NCI-H1436 treated with DMSO at 0.1 percent for 48 hours (cell line): ENCODE measurements around the gene OR51B2.
"Not testable (repeated sequence)": the region's sequence is repeated elsewhere in the genome, so short reads cannot be mapped to it uniquely, and the experiment has no call there.

Experiments
- DNase-seq: peaks from one replicate; lab custom pipeline; 2025; lab: John Stamatoyannopoulos, UW

Gene OR51B2

GRCh38 chr11:5310423-5310822 lies 13.7 kb downstream of the OR51B2 start:
- DNase-seq = no peak

- no peak for DNase-seq
Measured at GRCh38 chr11:5307256-5308019, 16.7 kb downstream of the OR51B2 start.

- no peak for DNase-seq
Measured at GRCh38 chr11:5304046-5304445, 20.1 kb downstream of the OR51B2 start.

DNA sequence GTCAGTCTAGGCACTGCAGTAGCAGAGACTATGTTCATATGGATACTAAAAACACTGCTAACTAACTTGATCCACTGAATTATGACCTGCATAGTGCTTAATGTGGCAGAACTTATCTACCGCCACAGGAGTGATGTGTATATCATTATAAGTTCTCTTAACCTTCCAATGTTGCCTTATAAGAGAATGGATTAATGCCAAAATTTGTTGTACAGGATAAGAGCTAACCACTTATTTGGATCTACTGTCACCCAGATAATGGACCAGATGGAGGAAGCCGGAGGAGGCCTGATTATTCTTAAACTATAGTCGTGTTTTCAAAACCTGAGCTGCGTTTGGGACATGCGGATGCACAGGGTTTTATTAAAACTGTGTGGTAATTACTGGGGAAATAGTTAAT lies 20.5 kb downstream of the OR51B2 start:
- DNase-seq = no peak

- no peak for DNase-seq
Measured at GRCh38 chr11:5301846-5302245, 22.3 kb downstream of the OR51B2 start, which contains the start of gene OR51B4. OR51B4 (minus strand) TSS chr11:5301946; CDS start chr11:5301946, 0 bp downstream.

GRCh38 chr11:5300251-5300650 lies 23.8 kb downstream of the OR51B2 start:
- no peak for DNase-seq

- no peak for DNase-seq
Measured at GRCh38 chr11:5298451-5298850, 25.6 kb downstream of the OR51B2 start.

GRCh38 chr11:5297721-5298323 lies 26.3 kb downstream of the OR51B2 start:
- no peak for DNase-seq

DNA sequence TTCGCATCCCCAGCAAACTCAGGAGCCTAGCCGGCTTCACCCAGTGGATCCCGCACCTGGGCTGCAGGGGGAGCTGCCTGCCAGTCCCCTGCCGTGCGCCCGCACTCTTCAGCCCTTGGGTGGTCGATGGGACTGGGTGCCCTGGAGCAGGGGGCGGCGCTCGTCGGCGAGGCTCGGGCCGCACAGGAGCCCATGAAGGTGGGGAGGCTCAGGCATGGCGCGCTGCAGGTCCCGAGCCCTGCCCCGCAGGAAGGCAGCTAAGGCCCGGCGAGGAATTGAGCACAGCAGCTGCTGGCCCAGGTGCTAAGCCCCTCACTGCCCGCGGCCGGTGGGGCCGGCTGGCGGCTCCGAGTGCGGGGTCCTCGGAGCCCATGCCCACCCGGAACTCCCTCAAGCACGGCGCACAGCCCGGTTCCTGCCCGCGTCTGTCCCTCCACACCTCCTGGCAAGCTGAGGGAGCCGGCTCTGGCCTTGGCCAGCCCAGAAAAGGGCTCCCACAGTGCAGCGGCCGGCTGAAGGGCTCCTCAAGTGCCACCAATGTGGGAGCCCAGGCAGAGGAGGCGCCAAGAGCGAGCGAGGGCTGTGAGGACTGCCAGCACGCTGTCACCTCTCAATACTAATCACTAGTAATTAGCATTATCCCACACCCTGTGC lies 29.6 kb downstream of the OR51B2 start:
- DNase-seq = not testable (repeated sequence)

- no peak for DNase-seq
Measured at GRCh38 chr11:5293028-5293427, 31.1 kb downstream of the OR51B2 start.

DNA sequence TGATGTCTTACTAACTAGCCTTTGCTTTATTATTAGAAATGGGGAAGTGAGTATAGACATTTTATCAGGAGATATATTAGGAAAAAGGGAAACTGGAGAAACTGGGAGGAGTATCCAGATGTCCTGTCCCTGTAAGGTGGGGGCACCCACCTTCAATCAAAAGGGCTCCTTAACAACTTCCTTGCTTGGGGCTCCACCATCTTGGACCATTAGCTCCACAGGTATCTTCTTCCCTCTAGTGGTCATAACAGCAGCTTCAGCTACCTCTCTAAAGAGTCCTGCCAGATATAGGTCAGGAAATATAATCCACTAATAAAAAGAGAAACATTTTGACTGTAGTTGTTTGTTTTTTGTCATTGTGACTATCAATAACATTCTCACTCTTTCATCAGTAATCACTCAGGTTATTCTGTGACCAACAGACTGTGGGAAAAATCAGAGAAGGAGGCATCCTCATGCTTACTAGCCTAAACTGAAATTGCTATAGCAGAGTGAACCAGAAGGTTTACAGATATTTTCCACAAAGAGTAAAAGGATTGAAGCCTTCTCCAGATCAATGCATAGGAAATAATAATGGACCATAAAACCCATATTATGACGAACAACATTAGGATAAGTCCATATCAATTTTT lies 32.8 kb downstream of the OR51B2 start:
- DNase-seq = no peak

DNA sequence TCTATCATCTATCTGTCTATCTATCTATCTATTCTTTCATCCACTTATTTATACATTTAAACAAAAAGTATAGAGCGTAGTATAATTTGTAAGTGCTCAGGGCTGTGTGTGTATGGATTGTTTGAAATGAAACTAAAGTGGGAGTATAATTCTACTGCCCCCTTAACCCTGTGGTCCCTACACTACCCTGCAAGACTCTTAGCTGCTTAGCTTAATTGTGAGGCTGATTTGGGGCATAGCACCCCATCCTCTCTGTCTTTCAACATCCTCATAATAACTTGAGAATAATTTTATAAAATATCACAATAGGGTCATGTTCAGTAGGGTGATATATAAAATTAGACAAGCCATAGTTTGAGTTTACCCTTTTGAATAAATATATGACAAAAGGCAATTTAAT lies 34.0 kb downstream of the OR51B2 start:
- no peak for DNase-seq

DNA sequence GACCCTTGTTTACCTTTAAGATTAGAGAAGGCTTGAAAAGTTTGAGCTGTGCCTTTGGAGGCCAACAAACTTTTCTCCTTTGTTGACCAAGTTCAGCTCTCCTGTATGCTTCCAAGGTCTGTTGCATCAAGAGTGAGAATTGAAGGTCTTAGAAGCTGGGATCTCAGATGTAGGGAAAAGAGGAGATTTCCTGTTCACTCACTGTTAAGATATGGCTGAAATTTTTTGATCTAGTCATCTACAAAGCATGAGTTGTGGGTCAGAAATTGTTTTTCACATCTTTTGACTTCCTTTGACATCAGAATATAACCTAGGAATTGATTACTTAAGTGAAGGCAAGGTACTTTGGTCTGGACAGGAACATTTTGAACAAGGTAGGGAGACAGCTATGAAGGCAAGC lies 34.4 kb downstream of the OR51B2 start:
- DNase-seq = no peak

DNA sequence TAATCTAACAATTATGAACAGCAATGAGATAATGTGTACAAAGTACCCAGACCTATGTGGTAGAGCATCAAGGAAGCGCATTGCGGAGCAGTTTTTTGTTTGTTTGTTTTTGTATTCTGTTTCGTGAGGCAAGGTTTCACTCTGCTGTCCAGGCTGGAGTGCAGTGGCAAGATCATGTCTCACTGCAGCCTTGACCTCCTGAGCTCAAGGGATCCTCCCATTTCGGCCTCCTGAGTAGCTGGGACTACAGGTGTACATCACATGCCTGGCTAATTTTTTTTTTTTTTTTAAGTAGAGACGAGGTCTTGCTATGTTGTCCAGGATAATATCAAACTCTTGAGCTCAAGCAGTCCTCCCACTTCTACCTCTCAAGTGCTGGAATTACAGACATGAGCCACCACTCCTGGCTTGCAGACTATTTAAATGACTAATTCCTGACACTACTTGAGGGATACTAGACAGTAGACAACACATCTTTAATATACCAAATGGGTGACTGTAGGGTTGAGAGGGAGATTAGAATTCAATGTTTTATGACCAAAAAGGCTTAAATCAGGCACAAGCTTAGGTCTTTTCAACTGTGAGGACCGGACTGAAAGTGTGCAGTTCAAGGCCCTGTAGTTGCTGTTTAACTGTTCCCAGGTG lies 35.1 kb downstream of the OR51B2 start:
- no peak for DNase-seq

DNA sequence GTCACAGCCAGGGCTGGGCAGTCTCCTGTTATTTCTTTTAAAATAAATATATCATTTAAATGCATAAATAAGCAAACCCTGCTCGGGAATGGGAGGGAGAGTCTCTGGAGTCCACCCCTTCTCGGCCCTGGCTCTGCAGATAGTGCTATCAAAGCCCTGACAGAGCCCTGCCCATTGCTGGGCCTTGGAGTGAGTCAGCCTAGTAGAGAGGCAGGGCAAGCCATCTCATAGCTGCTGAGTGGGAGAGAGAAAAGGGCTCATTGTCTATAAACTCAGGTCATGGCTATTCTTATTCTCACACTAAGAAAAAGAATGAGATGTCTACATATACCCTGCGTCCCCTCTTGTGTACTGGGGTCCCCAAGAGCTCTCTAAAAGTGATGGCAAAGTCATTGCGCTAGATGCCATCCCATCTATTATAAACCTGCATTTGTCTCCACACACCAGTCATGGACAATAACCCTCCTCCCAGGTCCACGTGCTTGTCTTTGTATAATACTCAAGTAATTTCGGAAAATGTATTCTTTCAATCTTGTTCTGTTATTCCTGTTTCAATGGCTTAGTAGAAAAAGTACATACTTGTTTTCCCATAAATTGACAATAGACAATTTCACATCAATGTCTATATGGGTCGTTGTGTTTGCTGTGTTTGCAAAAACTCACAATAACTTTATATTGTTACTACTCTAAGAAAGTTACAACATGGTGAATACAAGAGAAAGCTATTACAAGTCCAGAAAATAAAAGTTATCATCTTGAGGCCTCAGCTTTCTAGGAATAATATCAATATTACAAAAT lies 35.8 kb downstream of the OR51B2 start:
- DNase-seq = no peak

- DNase-seq = no peak
Measured at GRCh38 chr11:5286901-5287300, 37.2 kb downstream of the OR51B2 start.

DNA sequence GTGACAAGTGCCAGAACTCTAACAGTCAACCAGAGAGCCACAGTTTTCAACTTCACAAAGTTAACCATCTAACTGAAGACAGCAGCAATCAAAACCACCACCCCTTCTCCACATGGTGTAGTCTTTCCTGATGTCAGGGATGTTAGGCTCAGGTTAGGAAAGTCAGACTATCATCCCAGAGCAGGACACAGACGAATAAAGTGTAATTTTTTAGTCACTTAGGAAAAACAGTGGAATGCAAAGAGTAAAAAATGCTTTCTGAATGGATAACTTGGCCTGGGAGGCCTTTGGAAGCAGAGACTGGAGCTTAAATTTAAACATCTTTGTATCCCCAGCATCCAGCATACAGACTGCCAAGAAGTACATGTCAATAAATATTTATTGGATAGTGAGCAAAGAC lies 37.7 kb downstream of the OR51B2 start:
- DNase-seq = no peak

GRCh38 chr11:5285703-5286340 lies 38.3 kb downstream of the OR51B2 start:
- no peak for DNase-seq

DNA sequence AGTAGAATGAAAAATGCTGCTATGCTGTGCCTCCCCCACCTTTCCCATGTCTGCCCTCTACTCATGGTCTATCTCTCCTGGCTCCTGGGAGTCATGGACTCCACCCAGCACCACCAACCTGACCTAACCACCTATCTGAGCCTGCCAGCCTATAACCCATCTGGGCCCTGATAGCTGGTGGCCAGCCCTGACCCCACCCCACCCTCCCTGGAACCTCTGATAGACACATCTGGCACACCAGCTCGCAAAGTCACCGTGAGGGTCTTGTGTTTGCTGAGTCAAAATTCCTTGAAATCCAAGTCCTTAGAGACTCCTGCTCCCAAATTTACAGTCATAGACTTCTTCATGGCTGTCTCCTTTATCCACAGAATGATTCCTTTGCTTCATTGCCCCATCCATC lies 39.5 kb downstream of the OR51B2 start:
- DNase-seq = no peak

- no peak for DNase-seq
Measured at GRCh38 chr11:5283882-5284281, 40.2 kb downstream of the OR51B2 start.

- DNase-seq = no peak
Measured at GRCh38 chr11:5283086-5283485, 41.0 kb downstream of the OR51B2 start.
